LNCaP clone FGC (cell line): ENCODE measurements around the gene BCAM.

Experiments
- DNase-seq: peaks from one replicate; pipeline ENCODE4 v3.0.0-alpha.2; 2011; ENCODE audit warnings: low read depth
- H3K4me3 ChIP-seq: 2 replicates; pipeline ENCODE4 v1.5.1; 2011; ENCODE audit warnings: mild to moderate bottlenecking, low read depth, low read length, control low read depth
- TF ChIP-seq, protein P1 (sequence below): IDR thresholded peaks from 2 replicates; pipeline ENCODE4 v1.5.1; 2012; ENCODE audit warnings: mild to moderate bottlenecking; ENCODE audit not compliant: control insufficient read depth, insufficient read depth; ENCODE audit errors: extremely low read depth

The BCAM gene

DNA sequence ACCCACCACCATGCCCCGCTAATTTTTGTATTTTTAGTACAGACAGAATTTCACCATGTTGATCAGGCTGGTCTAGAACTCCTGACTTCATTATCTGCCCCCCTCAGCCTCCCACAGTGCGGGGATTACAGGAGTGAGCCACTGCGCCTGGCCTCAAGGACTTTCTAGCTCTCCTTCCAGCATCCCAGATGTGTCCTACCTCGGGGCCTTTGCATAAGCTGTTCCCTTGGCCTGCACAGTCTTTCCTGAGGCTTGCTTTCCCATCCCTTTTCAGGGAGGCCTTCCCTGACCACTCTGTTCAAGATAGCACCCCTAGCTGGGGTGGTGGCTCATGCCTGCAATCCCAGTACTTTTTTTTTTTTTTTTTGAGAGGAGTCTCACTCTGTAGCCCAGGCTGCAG is 14.3 kb upstream of the BCAM start:
- TF ChIP-seq, protein P1, sequence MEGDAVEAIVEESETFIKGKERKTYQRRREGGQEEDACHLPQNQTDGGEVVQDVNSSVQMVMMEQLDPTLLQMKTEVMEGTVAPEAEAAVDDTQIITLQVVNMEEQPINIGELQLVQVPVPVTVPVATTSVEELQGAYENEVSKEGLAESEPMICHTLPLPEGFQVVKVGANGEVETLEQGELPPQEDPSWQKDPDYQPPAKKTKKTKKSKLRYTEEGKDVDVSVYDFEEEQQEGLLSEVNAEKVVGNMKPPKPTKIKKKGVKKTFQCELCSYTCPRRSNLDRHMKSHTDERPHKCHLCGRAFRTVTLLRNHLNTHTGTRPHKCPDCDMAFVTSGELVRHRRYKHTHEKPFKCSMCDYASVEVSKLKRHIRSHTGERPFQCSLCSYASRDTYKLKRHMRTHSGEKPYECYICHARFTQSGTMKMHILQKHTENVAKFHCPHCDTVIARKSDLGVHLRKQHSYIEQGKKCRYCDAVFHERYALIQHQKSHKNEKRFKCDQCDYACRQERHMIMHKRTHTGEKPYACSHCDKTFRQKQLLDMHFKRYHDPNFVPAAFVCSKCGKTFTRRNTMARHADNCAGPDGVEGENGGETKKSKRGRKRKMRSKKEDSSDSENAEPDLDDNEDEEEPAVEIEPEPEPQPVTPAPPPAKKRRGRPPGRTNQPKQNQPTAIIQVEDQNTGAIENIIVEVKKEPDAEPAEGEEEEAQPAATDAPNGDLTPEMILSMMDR = no peak
- DNase-seq = no peak
- no peak overlapping the region for H3K4me3 ChIP-seq

DNA sequence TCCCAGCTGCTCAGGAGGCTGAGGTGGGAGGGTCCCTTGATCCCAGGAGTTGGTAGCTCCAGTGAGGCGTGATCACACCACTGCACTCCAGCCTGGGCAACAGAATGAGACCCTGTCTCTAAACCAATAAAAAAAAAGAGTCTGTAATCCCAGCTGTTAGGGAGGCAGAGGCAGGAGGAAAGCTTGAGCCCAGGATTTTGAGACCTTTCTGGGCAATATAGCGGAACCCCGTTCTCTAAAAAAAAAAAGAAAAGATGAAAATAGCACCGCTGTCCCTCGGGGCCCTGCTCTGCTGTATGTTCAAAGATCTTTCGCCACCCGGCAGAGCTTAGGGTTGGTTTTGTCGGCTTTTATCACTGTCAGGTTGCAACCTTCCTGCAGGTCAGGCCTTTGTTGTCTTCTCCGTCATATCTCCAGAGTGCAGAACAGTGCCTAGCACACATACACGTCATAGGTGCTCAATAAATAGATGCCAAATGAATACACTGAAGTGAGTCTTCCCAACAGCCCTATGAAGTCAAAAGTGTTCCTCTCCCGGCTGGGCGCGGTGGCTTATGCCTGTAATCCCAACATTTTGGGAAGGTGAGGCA is 13.4 kb upstream of the BCAM start:
- DNase-seq = no peak
- TF ChIP-seq, protein P1 = no peak
- H3K4me3 ChIP-seq = no peak overlapping the region

DNA sequence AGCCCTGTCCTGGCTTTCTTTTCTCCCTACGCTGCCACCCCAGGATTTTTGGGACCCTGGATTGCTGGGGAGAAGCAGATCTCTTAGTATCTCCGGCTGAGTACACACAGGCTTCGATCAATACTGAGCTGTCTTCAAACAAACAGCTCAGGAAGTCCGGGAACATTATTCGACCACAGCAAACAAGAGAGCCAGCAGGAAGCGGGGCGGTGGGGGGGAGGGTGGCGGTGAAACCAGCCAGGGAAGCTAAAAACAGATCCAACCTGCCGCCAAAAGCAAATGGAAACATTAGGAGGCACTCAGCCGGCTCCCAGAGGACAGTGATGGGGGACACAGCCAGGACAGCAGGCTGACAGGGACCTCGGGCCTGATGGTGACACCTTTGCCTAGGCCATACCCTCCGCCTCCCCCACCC is 12.2 kb upstream of the BCAM start:
- no peak overlapping the region for H3K4me3 ChIP-seq
- TF ChIP-seq, protein P1 = no peak
- peak; percentile 62 for DNase-seq

- H3K4me3 ChIP-seq = no peak overlapping the region
- TF ChIP-seq, protein P1 = no peak
- DNase-seq = no peak
Observed at GRCh38 chr19:44799627-44800346, 9.1 kb upstream of the BCAM start.

DNA sequence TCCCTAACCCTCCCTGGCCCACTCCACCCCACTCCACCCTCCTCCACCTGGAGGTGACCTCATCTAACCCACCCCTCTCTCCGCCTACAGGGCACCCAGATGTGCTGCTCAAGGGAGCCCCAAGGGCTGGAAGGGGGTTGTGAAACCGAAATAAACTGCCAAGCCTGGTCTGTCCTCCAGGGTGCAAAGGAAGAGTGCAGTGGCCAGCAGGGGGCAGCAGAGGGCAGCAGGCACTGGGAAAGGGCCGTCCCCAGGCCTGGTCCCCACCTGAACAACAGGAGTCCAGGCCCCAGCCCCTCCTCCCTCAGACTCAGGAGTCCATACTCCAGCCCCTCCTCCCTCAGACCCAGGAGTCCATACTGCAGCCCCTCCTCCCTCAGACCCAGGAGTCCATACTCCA is 8.4 kb upstream of the BCAM start:
- H3K4me3 ChIP-seq = no peak overlapping the region
- no peak for DNase-seq
- TF ChIP-seq, protein P1 = peak; percentile 82

DNA sequence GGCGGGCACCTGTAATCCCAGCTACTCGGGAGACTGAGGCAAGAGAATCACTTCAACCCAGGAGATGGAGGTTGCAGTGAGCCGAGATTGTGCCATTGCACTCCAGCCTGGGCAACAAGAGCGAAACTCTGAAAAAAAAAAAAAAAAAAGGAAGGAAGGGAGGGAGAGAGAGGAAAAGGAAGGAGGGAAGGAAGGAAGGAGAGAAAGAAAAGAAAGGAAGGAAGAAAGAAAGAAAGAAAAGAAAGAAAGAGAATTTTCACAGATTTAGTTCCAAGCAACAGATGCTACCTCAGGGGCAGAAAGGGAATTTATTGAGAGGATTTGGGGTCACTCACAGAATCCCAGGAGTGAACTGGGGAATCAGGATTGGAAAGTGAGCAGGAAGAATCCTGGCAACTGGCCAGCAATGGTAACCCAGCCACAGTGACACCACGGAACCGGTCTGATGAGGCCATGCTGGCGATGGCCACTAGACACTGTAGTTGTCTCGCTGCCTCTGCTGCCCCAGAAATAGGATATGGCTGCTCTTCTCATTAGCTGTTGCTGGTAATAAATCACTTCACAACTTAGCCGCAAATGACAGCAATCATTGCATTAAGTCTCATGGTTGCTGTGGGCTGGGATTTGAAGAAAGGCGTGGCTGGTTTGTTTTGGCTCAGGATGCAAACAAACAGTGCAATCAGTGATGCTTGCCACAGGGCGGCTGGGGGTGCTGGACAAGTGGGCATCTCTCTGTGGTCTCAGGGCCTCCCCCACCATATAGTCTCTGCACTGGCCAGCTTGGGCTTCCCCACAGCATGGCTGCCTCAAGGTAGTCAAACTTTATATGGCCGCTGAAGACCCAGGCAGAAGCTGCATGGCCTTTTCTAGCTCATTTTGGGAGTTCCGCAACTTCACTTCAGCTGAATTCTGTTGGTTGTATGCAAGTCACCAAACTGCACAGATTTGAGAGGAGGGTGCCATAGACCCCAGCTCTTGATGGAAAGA is 5.2 kb upstream of the BCAM start:
- TF ChIP-seq, protein P1 = no peak
- no peak for DNase-seq
- H3K4me3 ChIP-seq = no peak overlapping the region
